ENCODE measurements around the gene DPP6.
"Not testable (repeated sequence)": the region's sequence is repeated elsewhere in the genome, so short reads cannot be mapped to it uniquely, and the experiment has no call there.

Gene DPP6

DNA sequence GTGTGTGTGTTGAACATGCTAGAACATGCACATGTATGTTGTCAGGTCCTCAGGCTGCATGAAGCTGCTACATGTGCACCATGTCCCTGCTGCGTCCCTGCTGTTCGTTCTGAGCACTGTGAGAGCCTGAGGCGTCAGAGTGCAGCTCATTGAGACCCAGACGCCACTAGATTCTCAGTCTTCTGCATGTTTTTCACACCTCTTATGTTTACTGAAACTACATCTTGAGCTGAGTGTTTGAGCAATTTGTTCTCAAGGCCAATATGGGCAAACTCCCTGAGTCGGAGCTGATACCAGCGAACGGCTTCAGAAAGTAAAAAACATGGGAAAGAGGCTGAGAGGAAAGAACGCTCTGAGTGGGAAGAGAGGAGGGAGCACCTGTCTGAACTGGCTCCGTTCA lies 600.4 kb downstream of the DPP6 start:
- DNase-seq (ENCODE audit: low read depth): no peak
- TF ChIP-seq, protein P1, sequence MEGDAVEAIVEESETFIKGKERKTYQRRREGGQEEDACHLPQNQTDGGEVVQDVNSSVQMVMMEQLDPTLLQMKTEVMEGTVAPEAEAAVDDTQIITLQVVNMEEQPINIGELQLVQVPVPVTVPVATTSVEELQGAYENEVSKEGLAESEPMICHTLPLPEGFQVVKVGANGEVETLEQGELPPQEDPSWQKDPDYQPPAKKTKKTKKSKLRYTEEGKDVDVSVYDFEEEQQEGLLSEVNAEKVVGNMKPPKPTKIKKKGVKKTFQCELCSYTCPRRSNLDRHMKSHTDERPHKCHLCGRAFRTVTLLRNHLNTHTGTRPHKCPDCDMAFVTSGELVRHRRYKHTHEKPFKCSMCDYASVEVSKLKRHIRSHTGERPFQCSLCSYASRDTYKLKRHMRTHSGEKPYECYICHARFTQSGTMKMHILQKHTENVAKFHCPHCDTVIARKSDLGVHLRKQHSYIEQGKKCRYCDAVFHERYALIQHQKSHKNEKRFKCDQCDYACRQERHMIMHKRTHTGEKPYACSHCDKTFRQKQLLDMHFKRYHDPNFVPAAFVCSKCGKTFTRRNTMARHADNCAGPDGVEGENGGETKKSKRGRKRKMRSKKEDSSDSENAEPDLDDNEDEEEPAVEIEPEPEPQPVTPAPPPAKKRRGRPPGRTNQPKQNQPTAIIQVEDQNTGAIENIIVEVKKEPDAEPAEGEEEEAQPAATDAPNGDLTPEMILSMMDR (IDR thresholded peaks at IDR 0.05; ENCODE audit: control insufficient read depth, extremely low read depth, insufficient read depth): no peak
- no peak overlapping the region for H3K4me3 ChIP-seq (ENCODE audit: low read depth, low read length)

DNA sequence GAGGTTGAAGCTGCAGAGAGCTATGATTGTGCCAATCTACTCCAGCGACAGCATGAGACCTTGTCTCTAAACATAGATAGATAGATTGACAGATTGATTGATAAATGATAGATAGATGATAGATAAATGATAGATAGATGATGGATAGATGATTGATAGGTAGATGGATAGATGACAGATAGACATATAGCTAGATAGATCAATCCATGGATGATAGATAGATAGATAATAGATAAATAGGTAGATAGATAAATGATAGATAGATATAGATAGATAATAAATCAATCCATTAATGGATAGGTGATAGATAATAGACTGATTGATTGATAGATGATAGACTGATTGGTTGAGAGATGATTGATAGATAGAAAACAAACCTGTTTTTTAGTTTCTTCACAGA lies 601.1 kb downstream of the DPP6 start:
- no peak for DNase-seq (ENCODE audit: low read depth)
- TF ChIP-seq, protein P1 (IDR thresholded peaks at IDR 0.05; ENCODE audit: control insufficient read depth, extremely low read depth, insufficient read depth): no peak
- H3K4me3 ChIP-seq (ENCODE audit: low read depth, low read length): no peak overlapping the region

DNA sequence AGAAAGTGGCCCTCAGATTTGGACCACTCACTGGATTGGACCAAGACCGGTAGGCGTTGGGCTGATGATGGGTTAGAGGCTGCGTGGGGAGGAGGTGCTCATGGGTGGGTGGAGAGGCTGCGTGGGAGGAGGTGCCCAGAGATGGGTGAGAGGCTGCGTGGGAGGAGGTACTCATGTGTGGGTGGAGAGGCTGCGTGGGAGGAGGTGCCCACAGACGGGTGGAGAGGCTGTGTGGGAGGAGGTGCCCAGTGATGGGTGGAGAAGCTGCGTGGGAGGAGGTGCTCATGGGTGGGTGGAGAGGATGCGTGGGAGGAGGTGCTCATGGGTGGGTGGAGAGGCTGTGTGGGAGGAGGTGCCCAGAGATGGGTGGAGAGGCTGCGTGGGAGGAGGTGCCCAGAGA lies 604.4 kb downstream of the DPP6 start:
- no peak for DNase-seq (ENCODE audit: low read depth)
- TF ChIP-seq, protein P1 (IDR thresholded peaks at IDR 0.05; ENCODE audit: control insufficient read depth, extremely low read depth, insufficient read depth): no peak
- no peak overlapping the region for H3K4me3 ChIP-seq (ENCODE audit: low read depth, low read length)

DNA sequence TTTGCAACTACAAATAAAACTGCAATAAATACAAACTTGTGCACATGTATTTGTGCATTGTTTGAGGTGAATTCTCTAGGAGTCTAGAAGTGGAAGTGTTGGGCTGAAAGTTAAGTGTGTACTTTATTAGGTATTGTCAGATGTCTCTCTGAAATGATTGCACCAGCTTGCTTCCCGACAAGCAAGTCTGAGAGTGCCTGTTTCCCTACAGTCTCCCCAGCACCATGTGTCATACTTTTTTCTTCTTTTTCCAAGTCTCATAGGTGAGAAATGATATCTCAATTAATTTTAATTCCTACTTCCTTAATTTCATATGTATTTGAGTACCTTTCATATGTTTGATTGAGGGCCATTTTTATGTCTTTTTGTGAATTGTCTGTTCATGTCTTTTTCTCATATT lies 614.6 kb downstream of the DPP6 start:
- no peak for DNase-seq (ENCODE audit: low read depth)

DNA sequence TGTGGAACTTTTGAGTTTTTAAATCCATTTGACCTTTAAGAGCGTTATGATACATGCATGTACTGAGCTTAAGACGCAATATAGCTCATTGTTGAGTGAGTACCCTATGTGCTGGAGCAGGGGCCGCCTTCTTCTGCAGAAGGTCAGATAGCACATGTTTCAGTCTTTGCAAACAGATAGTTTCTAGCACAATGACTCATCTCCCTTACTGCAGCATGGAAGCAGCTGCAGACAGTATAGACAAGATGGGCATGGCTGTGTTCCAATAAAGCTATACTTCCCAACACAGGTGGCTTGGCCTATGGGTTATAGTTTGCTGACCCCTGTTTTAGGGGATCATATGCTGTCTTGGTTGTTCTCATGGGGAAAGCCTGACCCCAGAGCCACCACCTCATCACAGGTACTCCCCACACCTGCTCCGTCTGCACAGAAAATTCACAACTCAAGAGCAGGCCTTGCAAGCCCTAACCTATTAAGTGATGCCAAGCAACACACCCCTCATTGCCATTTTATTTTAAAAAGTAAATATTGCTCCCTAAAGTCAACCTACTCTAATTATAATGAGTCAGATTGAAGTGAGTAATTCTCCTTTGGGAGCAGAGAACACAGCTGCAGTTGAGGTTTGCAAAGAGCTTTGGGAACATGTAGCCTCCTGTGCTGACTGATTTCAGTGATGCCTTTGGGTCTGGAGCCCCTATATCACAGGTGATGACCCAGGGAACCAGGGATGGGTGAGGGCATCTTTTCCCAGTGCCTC lies 620.6 kb downstream of the DPP6 start:
- no peak overlapping the region for H3K4me3 ChIP-seq (ENCODE audit: low read depth, low read length)
- TF ChIP-seq, protein P1 (IDR thresholded peaks at IDR 0.05; ENCODE audit: control insufficient read depth, extremely low read depth, insufficient read depth): no peak
- DNase-seq (ENCODE audit: low read depth): no peak

More for the DNA sequence above, 614.6 kb downstream of the DPP6 start:
- no peak overlapping the region for H3K4me3 ChIP-seq (ENCODE audit: low read depth, low read length)
- TF ChIP-seq, protein P1 (IDR thresholded peaks at IDR 0.05; ENCODE audit: control insufficient read depth, extremely low read depth, insufficient read depth): no peak

DNA sequence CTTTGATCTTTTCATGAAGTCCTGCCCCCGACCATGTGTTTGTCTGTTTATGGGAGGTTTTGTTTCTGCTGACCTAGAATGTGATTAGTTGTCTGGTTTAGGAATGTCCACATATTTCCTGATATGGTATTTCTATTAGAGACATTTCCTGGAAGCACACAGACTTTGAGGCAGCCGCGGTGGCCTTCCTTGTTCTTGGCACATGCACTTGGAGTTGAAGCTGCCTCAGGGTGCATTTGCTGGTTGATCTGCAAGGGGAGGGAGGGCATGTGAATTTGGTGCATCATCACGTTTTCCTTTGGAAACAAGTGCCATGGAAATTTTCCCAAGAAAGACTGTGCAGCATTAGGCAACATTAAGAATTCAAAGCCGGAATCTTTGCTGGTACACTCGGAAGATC lies 622.0 kb downstream of the DPP6 start:
- TF ChIP-seq, protein P1 (IDR thresholded peaks at IDR 0.05; ENCODE audit: control insufficient read depth, extremely low read depth, insufficient read depth): no peak
- no peak overlapping the region for H3K4me3 ChIP-seq (ENCODE audit: low read depth, low read length)
- no peak for DNase-seq (ENCODE audit: low read depth)

DNA sequence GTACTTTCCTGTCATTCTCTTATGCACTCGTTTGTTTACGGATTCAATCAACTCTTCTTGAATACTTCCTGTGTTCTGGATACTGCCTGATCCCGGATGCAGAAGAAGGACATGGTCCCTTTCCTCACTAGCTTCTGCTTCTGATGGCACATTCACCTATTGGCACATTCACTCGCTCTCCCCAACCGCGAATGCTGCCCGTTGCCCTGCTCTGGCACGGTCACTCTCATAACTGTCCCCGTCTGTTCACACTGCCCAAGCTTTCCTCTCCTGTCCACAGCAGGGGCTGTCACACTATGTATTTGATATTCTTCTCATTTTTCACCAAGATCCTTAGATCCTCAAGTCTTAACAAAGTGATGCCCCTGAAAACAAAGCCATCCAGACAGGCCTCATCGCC lies 623.4 kb downstream of the DPP6 start:
- no peak for DNase-seq (ENCODE audit: low read depth)
- TF ChIP-seq, protein P1 (IDR thresholded peaks at IDR 0.05; ENCODE audit: control insufficient read depth, extremely low read depth, insufficient read depth): no peak
- no peak overlapping the region for H3K4me3 ChIP-seq (ENCODE audit: low read depth, low read length)

DNA sequence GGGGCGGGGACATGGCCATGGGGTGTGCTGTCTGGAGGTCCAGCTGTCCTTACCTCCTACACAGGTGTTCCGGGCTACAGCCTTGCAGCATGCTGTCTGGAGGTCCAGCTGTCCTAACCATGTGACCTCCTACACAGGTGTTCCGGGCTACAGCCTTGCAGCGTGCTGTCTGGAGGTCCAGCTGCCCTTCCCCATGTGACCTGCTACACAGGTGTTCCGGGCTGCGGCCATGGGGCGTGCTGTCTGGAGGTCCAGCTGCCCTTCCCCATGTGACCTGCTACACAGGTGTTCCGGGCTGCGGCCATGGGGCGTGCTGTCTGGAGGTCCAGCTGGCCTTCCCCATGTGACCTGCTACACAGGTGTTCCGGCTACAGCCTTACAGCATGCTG lies 623.8 kb downstream of the DPP6 start:
- H3K4me3 ChIP-seq (ENCODE audit: low read depth, low read length); DNase-seq (ENCODE audit: low read depth): not testable (repeated sequence)

All from LNCaP clone FGC (cell line).